MM.1S (cell line): Measurements from ENCODE around the gene CLASP1.

Source experiments
- DNase-seq: peaks from one replicate; pipeline ENCODE4 v3.0.0-alpha.2; 2015
- H2AFZ ChIP-seq: fragments of 300-600 bp; sonication (generic); 2 replicates; pipeline ENCODE4 v1.6.0; 2016; ENCODE audit warnings: antibody characterized with exemption, low read length
- H3F3A ChIP-seq: fragments of 300-600 bp; sonication (generic); 2 replicates; pipeline ENCODE4 v1.6.1; 2016; ENCODE audit warnings: mild to moderate bottlenecking, antibody characterized with exemption, low read length, moderate library complexity, mixed read lengths; ENCODE audit not compliant: insufficient read depth
- H3K27ac ChIP-seq: fragments of 300-600 bp; sonication (generic); 2 replicates; pipeline ENCODE4 v1.5.1; 2016; ENCODE audit warnings: mild to moderate bottlenecking, low read length
- H3K27me3 ChIP-seq: fragments of 300-600 bp; sonication (generic); replicated peaks from 2 replicates; pipeline ENCODE4 v1.6.0; 2016; ENCODE audit warnings: low read length; ENCODE audit not compliant: insufficient read depth
- H3K36me3 ChIP-seq: fragments of 300-600 bp; sonication (generic); replicated peaks from 2 replicates; pipeline ENCODE4 v1.6.1; 2016; ENCODE audit warnings: mild to moderate bottlenecking, low read length, mixed read lengths; ENCODE audit not compliant: insufficient read depth
- H3K4me1 ChIP-seq: fragments of 300-600 bp; sonication (generic); 2 replicates; pipeline ENCODE4 v1.6.1; 2016; ENCODE audit warnings: low read length, mixed read lengths
- H3K4me2 ChIP-seq: fragments of 300-600 bp; sonication (generic); 2 replicates; pipeline ENCODE4 v1.6.0; 2016; ENCODE audit warnings: low read depth, low read length
- H3K4me3 ChIP-seq: fragments of 300-600 bp; sonication (generic); 2 replicates; pipeline ENCODE4 v1.5.1; 2016; ENCODE audit warnings: low read length, mixed read lengths
- H3K79me2 ChIP-seq: fragments of 300-600 bp; sonication (generic); 2 replicates; pipeline ENCODE4 v1.6.1; 2016; ENCODE audit warnings: mixed run types, low read length, mixed read lengths
- H3K9ac ChIP-seq: fragments of 300-600 bp; sonication (generic); 2 replicates; pipeline ENCODE4 v1.6.1; 2016; ENCODE audit warnings: low read length, mixed read lengths
- H3K9me2 ChIP-seq: fragments of 300-600 bp; sonication (generic); replicated peaks from 2 replicates; pipeline ENCODE4 v1.6.1; 2016; ENCODE audit warnings: mild to moderate bottlenecking, low read length, mixed read lengths; ENCODE audit not compliant: insufficient read depth
- H3K9me3 ChIP-seq: fragments of 300-600 bp; sonication (generic); replicated peaks from 2 replicates; pipeline ENCODE4 v1.6.1; 2016; ENCODE audit warnings: mild to moderate bottlenecking, low read length, mixed read lengths; ENCODE audit not compliant: insufficient read depth
- H4K20me1 ChIP-seq: fragments of 300-600 bp; sonication (generic); 2 replicates; pipeline ENCODE4 v1.6.1; 2016; ENCODE audit warnings: mild to moderate bottlenecking, low read length, moderate library complexity, mixed read lengths; ENCODE audit not compliant: insufficient read depth
- EZH2 ChIP-seq: fragments of 300-600 bp; sonication (generic); optimal IDR thresholded peaks from 2 replicates; pipeline ENCODE3; 2017; ENCODE audit warnings: low read depth, mild to moderate bottlenecking, antibody characterized with exemption, low read length, mixed read lengths
- EZH2phosphoT487 ChIP-seq: fragments of 300-600 bp; sonication (generic); IDR thresholded peaks from 2 replicates; pipeline ENCODE4 v1.6.1; 2018; ENCODE audit warnings: antibody characterized with exemption, low read length
- TF ChIP-seq, protein P1 (sequence below): fragments of 300-600 bp; sonication (generic); IDR thresholded peaks from 2 replicates; pipeline ENCODE4 v1.5.1; 2016; ENCODE audit warnings: antibody characterized with exemption, low read length, mixed read lengths

Gene CLASP1

DNA sequence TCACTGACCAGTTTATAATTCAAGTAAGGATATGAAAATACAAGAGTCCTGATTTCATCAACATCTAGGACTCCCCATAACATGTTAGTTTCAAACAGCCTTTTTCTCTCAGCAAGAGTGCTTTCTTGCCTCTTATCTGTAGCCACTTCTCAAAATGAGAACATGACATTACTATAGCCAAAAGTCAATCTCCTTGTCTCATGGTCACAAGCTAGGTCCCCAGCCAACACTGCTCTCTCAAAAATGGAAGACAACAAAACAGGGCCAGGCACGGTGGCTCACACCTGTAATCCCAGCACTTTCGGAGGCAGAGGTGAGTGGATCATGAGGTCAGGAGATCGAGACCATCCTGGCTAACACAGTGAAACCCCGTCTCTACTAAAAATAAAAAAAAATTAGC lies 15.8 kb downstream of the CLASP1 start:
- Histone ChIP-seq H3K36me3 (no peaks in the 10 kb centered on the region), H3K4me3 (no peak overlapping the region), H3K27me3 (no peaks in the 10 kb centered on the region), H3K9me3 (no peaks in the 10 kb centered on the region), H4K20me1 (peaks cover 10% of the 10 kb centered on the region; the same call in 1 of the 2 replicates), H3K79me2 (peaks cover 79% of the 10 kb centered on the region), H3F3A (no peaks in the 10 kb centered on the region), H2AFZ (no peak overlapping the region), H3K9ac (no peak overlapping the region), H3K9me2 (no peaks in the 10 kb centered on the region), H3K27ac (no peak overlapping the region), H3K4me2 (no peak overlapping the region), H3K4me1 (no peaks in the 10 kb centered on the region)
- TF ChIP-seq EZH2phosphoT487 (no peak), EZH2 (no peak)
- TF ChIP-seq, protein P1, sequence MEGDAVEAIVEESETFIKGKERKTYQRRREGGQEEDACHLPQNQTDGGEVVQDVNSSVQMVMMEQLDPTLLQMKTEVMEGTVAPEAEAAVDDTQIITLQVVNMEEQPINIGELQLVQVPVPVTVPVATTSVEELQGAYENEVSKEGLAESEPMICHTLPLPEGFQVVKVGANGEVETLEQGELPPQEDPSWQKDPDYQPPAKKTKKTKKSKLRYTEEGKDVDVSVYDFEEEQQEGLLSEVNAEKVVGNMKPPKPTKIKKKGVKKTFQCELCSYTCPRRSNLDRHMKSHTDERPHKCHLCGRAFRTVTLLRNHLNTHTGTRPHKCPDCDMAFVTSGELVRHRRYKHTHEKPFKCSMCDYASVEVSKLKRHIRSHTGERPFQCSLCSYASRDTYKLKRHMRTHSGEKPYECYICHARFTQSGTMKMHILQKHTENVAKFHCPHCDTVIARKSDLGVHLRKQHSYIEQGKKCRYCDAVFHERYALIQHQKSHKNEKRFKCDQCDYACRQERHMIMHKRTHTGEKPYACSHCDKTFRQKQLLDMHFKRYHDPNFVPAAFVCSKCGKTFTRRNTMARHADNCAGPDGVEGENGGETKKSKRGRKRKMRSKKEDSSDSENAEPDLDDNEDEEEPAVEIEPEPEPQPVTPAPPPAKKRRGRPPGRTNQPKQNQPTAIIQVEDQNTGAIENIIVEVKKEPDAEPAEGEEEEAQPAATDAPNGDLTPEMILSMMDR, result no peak
- no peak for DNase-seq

DNA sequence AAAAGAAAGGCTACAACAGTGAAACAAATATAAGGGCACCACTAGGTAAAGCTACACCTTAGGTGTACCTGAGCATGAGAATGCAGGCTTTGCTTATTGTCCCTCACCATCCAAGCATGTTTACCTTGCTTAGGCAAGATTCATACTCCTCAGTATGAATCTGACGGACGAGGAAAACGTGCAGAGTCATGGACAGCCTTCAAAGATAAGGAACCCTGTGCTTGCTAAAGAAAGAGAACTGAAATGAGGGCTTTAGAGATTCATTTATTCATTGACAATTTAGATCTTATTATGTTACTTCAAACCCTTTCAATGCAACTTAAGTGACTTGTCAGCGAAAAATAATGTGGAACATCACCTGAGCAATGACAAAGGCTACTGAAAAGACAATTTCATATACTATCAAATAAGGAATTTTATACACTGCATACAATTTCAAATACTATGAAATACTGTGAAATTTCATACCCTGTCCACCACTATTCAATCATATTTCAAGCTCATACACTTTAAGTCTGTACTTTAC lies 21.7 kb downstream of the CLASP1 start:
- H2AFZ ChIP-seq, result no peak overlapping the region
- no peak overlapping the region for H3K27ac ChIP-seq
- TF ChIP-seq, protein P1, result no peak
- TF ChIP-seq EZH2, result no peak
- TF ChIP-seq EZH2phosphoT487, result no peak

DNA sequence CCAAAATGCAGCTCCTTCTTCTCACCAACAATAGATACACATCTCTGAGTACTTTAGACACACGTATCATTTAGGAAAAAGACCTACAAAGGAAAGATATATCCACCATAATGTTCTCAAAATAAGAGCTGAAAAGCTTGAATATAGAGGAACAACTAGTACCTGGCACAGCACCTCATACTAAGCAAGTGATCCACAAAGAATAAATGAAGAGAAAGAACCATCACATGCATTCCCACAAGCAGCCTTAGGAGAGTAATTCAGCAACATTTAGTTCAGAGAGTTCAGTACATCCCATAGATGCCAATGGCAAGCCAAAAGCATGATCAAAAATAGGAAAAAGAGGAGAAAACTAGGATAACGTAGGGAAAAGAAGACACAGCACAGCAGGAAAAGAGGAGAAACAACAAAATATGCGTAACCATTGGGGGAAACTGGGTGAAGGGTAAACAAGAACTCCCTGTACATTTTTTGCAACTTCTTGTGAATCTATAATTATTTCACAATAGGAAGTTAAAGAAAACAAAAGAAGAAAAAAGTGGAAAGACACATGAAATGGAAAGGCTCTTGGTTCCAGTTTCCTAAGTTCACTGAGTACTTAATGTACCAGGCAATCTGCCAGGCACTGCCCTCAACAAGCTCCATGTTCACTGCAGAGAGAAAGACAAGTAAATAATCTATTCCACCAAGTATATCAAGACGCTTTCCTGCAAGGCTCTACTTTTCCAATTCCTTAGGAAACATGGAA lies 22.3 kb downstream of the CLASP1 start:
- DNase-seq, result no peak
- no peak overlapping the region for H3K4me3 ChIP-seq
- H3K9me2 ChIP-seq, result no peaks in the 10 kb centered on the region
- no peak overlapping the region for H3K4me2 ChIP-seq
- H2AFZ ChIP-seq, result no peak overlapping the region
- peaks cover 78% of the 10 kb centered on the region for H3K79me2 ChIP-seq
- H3K9me3 ChIP-seq, result no peaks in the 10 kb centered on the region
- no peak overlapping the region for H3K9ac ChIP-seq
- no peaks in the 10 kb centered on the region for H3K36me3 ChIP-seq
- TF ChIP-seq, protein P1, result no peak
- no peak for TF ChIP-seq EZH2
- no peak for TF ChIP-seq EZH2phosphoT487
- no peaks in the 10 kb centered on the region for H4K20me1 ChIP-seq
- no peak overlapping the region for H3K27ac ChIP-seq
- H3F3A ChIP-seq, result no peaks in the 10 kb centered on the region
- no peaks in the 10 kb centered on the region for H3K27me3 ChIP-seq
- H3K4me1 ChIP-seq, result no peaks in the 10 kb centered on the region

More for the DNA sequence above, 21.7 kb downstream of the CLASP1 start:
- Histone ChIP-seq H3K36me3 (no peaks in the 10 kb centered on the region), H3K4me2 (no peak overlapping the region), H3K9me2 (no peaks in the 10 kb centered on the region), H3K27me3 (no peaks in the 10 kb centered on the region), H3K4me3 (no peak overlapping the region), H3K79me2 (peaks cover 78% of the 10 kb centered on the region), H3K9ac (no peak overlapping the region), H4K20me1 (no peaks in the 10 kb centered on the region), H3K4me1 (no peaks in the 10 kb centered on the region), H3F3A (no peaks in the 10 kb centered on the region), H3K9me3 (no peaks in the 10 kb centered on the region)
- DNase-seq, result no peak
